CD4-positive, alpha-beta T cell (primary cell): ENCODE data around the gene EMC9. TPM values are rescaled to one million over a fixed set of nuclear protein-coding genes. Genes with fewer than 3 reads are reported as not detected.

ENCODE experiments used
- ATAC-seq: fragments of 200-7000 bp; cut with Tn5 transposase; one replicate; pipeline ENCODE4 v1.10.0; 2022; ENCODE audit warnings: mild to moderate bottlenecking; ENCODE audit not compliant: poor library complexity
- CTCF ChIA-PET: fragments of 350-600 bp; sonication (Branson Sonifier 250); formaldehyde crosslinking; loops from one replicate; lab custom pipeline; 2021; ENCODE audit warnings: antibody characterized with exemption, inconsistent platforms; lab: Charles Lee
- POLR2A ChIA-PET: fragments of 350-600 bp; sonication (Branson Sonifier 250); formaldehyde crosslinking; loops from one replicate; lab custom pipeline; 2021; ENCODE audit warnings: antibody characterized with exemption, inconsistent platforms; lab: Charles Lee
- DNase-seq, 14 experiments: peaks; one replicate each; pipeline ENCODE4 v3.0.0-alpha.2; 2013 to 2020; ENCODE audit warnings: mixed read lengths in 2 of 14
- H3K27ac ChIP-seq, 2 donors: one replicate each; pipeline versions ENCODE4 v1.5.1 to v1.7.0; 2013; ENCODE audit warnings: low read length in 2 of 2, low read depth in 1 of 2, mild to moderate bottlenecking in 1 of 2
- H3K27me3 ChIP-seq, 2 experiments: 1 replicate in 1 of 2; 2 replicates in 1 of 2; pipeline versions ENCODE4 v1.6.1 to v1.7.0; 2013; ENCODE audit warnings: low read length in 2 of 2, control low read depth in 1 of 2, mild to moderate bottlenecking in 1 of 2, moderate library complexity in 1 of 2; ENCODE audit not compliant: insufficient read depth in 2 of 2, control insufficient read depth in 1 of 2
- H3K36me3 ChIP-seq: one replicate; pipeline ENCODE4 v1.6.1; 2013; ENCODE audit warnings: low read length, control low read depth; ENCODE audit not compliant: insufficient read depth
- H3K4me1 ChIP-seq: one replicate; pipeline ENCODE4 v1.6.1; 2013; ENCODE audit warnings: low read length, control low read depth; ENCODE audit not compliant: insufficient read depth
- H3K4me3 ChIP-seq: one replicate; pipeline ENCODE4 v1.5.1; 2013; ENCODE audit warnings: mild to moderate bottlenecking, low read length, moderate library complexity
- H3K9me3 ChIP-seq, 2 experiments: 1 replicate in 1 of 2; 2 replicates in 1 of 2; pipeline versions ENCODE4 v1.6.1 to v1.7.0; 2013; ENCODE audit warnings: low read length in 2 of 2, mild to moderate bottlenecking in 2 of 2, control low read depth in 1 of 2, moderate library complexity in 1 of 2; ENCODE audit not compliant: control insufficient read depth in 1 of 2, insufficient read depth in 1 of 2
- H3K27ac Mint-ChIP-seq: one replicate; pipeline ENCODE4 v1.8.0; 2020; ENCODE audit warnings: mixed read lengths
- H3K27me3 Mint-ChIP-seq: one replicate; pipeline ENCODE4 v1.8.0; 2021; ENCODE audit warnings: mixed read lengths
- H3K36me3 Mint-ChIP-seq: one replicate; pipeline ENCODE4 v1.8.0; 2021; ENCODE audit warnings: low read depth, mixed read lengths
- H3K4me1 Mint-ChIP-seq: one replicate; pipeline ENCODE4 v1.8.0; 2021; ENCODE audit warnings: low read depth, mixed read lengths
- H3K4me3 Mint-ChIP-seq: one replicate; pipeline ENCODE4 v1.8.0; 2020; ENCODE audit warnings: mild to moderate bottlenecking, mixed read lengths
- H3K9me3 Mint-ChIP-seq: one replicate; pipeline ENCODE4 v1.8.0; 2020; ENCODE audit warnings: mixed read lengths
- intact Hi-C, 2 experiments: fragments of 100-400 bp; cut with DNase I in 1 of 2; cut with micrococcal nuclease in 1 of 2; formaldehyde crosslinking; loops; one replicate each; pipeline versions ENCODE4 v1.15.1 to v1.9.0; 2023 to 2025; cut with DNase I, micrococcal nuclease
- total RNA-seq, 174 experiments: library from RNA in 2 of 174; stranded (reverse) in 2 of 174; gene quantifications; one replicate each; pipeline ENCODE4 v1.2.3 and lab custom pipeline; 2021 to 2026
- TF ChIP-seq, protein P1 (sequence below): fragments of 200-600 bp; IDR thresholded peaks from one replicate; pipeline ENCODE4 v1.8.0; 2022; ENCODE audit warnings: antibody characterized with exemption, mild to moderate bottlenecking

EMC9 gene
- total RNA-seq, 2 experiments from 2014 or later, result 11.8 to 13.1 TPM

DNA sequence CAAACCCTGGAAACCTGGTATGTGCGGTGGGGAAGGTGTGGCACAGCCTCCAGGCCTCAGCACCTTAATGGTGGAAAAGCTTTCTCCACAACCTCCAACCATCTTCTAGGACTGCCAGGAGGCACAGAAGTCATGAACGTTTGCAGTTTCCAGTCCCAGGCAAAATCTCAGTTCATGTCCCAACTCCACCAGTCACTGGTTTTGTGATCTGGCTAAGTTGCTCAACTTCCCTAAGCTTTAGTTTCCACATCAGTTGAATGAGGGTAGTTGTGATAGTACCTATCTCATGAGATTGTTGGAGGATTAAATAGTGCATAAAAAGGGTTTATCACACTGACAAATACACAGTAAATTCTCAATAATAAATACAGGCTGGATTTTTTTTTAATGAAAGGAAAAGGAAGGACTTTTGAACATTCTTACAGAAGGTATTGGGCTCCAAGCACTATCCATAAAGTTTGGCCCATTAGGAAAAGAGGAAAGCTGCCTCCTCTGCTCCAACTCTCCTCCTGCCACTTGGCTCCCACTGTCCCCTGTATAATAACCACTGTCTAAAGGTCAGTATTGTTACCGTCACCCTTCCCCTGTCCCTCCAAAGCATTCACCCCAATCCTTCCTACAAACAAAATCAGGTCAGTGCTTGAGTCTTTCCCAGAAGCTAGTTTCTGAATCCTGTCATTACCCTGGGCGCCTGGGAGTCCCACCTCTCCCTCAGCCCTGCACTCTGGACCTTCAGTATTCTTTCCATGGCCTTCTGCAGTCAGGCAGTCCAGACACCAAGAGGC is 41.0 kb downstream of the EMC9 start:
- TF ChIP-seq, protein P1, sequence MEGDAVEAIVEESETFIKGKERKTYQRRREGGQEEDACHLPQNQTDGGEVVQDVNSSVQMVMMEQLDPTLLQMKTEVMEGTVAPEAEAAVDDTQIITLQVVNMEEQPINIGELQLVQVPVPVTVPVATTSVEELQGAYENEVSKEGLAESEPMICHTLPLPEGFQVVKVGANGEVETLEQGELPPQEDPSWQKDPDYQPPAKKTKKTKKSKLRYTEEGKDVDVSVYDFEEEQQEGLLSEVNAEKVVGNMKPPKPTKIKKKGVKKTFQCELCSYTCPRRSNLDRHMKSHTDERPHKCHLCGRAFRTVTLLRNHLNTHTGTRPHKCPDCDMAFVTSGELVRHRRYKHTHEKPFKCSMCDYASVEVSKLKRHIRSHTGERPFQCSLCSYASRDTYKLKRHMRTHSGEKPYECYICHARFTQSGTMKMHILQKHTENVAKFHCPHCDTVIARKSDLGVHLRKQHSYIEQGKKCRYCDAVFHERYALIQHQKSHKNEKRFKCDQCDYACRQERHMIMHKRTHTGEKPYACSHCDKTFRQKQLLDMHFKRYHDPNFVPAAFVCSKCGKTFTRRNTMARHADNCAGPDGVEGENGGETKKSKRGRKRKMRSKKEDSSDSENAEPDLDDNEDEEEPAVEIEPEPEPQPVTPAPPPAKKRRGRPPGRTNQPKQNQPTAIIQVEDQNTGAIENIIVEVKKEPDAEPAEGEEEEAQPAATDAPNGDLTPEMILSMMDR, result no peak
- Mint-ChIP-seq H3K27ac (no peak overlapping the region), H3K27me3 (no peaks in the 10 kb centered on the region), H3K4me1 (peaks cover 13% of the 10 kb centered on the region), H3K4me3 (no peak overlapping the region), H3K9me3 (no peaks in the 10 kb centered on the region), H3K36me3 (peaks cover 45% of the 10 kb centered on the region)
- intact Hi-C loops, result loop anchor here in 1 of 2 experiments (5.0 kb wide), 1 partner anchor 468 kb away; no protein-coding TSS in a partner anchor
- peaks cover 56% of the 10 kb centered on the region for H3K36me3 ChIP-seq
- H3K27me3 ChIP-seq, result no peaks in the 10 kb centered on the region
- no peaks in the 10 kb centered on the region for H3K9me3 ChIP-seq
- DNase-seq (no peak), ATAC-seq (no peak)
- POLR2A ChIA-PET, result no interaction called here
- H3K4me1 ChIP-seq, result peaks cover 5% of the 10 kb centered on the region
- no peak overlapping the region for H3K4me3 ChIP-seq
- no peak overlapping the region for H3K27ac ChIP-seq
- CTCF ChIA-PET, result interaction anchor here (0.8 to 2.2 kb wide), 2 partner anchors 8 to 10 kb away, joined by 3 to 5 read pairs; no protein-coding TSS in a partner anchor

DNA sequence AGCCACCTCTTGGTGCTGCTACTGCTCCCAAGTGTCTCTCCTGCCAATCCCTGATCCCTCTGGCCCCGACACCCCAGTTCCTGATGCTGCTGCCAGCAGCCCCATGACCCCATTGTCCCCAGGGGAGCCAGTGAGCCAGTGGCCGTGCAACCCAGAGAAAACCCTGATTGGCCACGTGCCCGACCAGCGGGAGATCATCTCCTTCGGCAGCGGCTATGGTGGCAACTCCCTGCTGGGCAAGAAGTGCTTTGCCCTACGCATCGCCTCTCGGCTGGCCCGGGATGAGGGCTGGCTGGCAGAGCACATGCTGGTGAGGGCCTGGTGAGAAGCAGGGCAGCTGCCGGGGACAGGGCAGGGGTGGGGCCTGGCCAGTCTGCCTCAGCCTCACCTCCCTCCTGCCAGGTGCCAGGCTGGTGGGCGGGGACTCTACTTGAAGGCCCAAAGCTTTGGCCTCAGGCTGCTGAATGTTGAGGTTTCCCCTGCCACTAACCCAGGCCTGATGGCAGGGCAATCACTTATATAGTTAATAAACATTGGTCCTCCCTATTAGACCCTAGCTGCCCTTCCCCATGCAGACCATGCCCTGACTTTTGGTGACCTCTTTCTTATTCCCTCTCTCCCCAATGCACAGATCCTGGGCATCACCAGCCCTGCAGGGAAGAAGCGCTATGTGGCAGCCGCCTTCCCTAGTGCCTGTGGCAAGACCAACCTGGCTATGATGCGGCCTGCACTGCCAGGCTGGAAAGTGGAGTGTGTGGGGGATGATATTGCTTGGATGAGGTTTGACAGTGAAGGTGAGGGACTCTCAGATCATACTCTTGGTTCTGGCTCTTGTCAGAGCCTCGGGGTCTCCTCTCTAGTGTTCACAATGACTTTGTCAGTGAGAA is 42.2 kb downstream of the EMC9 start:
- H3K4me3 ChIP-seq, result no peak overlapping the region
- no peaks in the 10 kb centered on the region for H3K27me3 Mint-ChIP-seq
- intact Hi-C loops, result loop anchor here in 1 of 2 experiments (10.0 kb wide), 1 partner anchor 124 kb away; no protein-coding TSS in a partner anchor
- H3K4me1 Mint-ChIP-seq, result peaks cover 23% of the 10 kb centered on the region
- TF ChIP-seq, protein P1, result no peak
- H3K9me3 ChIP-seq, result no peaks in the 10 kb centered on the region
- H3K4me3 Mint-ChIP-seq, result no peak overlapping the region
- DNase-seq (no peak), ATAC-seq (no peak)
- H3K36me3 Mint-ChIP-seq, result peaks cover 51% of the 10 kb centered on the region
- CTCF ChIA-PET, result interaction anchor here (2.2 kb wide), 1 partner anchor 10 kb away, joined by 5 read pairs; no protein-coding TSS in a partner anchor
- no peak overlapping the region for H3K27ac ChIP-seq
- H3K27ac Mint-ChIP-seq, result no peak overlapping the region
- H3K9me3 Mint-ChIP-seq, result no peaks in the 10 kb centered on the region
- H3K4me1 ChIP-seq, result peaks cover 16% of the 10 kb centered on the region
- H3K36me3 ChIP-seq, result peaks cover 54% of the 10 kb centered on the region
- H3K27me3 ChIP-seq, result no peaks in the 10 kb centered on the region
- POLR2A ChIA-PET, result no interaction called here

DNA sequence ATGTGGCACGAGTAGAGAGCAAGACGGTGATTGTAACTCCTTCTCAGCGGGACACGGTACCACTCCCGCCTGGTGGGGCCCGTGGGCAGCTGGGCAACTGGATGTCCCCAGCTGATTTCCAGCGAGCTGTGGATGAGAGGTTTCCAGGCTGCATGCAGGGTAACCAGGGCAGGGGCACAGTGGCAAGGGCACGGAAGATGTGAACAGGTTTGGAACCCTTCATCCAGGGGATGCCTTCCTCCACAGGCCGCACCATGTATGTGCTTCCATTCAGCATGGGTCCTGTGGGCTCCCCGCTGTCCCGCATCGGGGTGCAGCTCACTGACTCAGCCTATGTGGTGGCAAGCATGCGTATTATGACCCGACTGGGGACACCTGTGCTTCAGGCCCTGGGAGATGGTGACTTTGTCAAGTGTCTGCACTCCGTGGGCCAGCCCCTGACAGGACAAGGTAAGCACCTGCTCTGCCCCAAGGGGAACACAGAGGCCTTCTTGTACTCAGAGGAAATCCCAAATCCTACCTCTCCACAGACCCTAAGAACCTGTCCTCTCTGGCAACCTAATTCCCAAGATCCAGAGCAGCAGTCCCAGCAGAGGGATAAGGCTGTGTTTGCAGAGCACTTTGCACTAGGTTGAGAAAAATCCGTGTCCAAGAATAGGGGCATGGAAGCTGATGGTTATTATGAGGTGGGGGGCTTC is 43.0 kb downstream of the EMC9 start:
- DNase-seq (no peak), ATAC-seq (no peak)
- H3K27ac ChIP-seq, result no peak overlapping the region
- H3K27me3 ChIP-seq, result no peaks in the 10 kb centered on the region
- TF ChIP-seq, protein P1, result no peak
- Mint-ChIP-seq H3K4me1 (peaks cover 27% of the 10 kb centered on the region), H3K4me3 (no peak overlapping the region), H3K36me3 (peaks cover 43% of the 10 kb centered on the region), H3K27ac (no peak overlapping the region), H3K27me3 (no peaks in the 10 kb centered on the region), H3K9me3 (no peaks in the 10 kb centered on the region)
- no peaks in the 10 kb centered on the region for H3K9me3 ChIP-seq
- ChIA-PET CTCF (interaction anchor here (7.3 kb wide), 1 partner anchor 10 kb away, joined by 63 read pairs; no protein-coding TSS in a partner anchor), POLR2A (interaction anchor here (8.5 kb wide), 1 partner anchor 18 kb away, joined by 89 read pairs; no protein-coding TSS in a partner anchor)
- H3K36me3 ChIP-seq, result peaks cover 46% of the 10 kb centered on the region
- H3K4me3 ChIP-seq, result no peak overlapping the region
- intact Hi-C loops, result loop anchor here in 1 of 2 experiments (10.0 kb wide), 1 partner anchor 124 kb away; no protein-coding TSS in a partner anchor
- peaks cover 21% of the 10 kb centered on the region for H3K4me1 ChIP-seq
